ENCODE data around the gene MISFA.
"Not testable (repeated sequence)": the region's sequence is repeated elsewhere in the genome, so short reads cannot be mapped to it uniquely, and the experiment has no call there.

MISFA gene

GRCh38 chr11:18633256-18634139 is 33.9 kb downstream of the MISFA start:
- in situ Hi-C loops (cut with MboI; ENCODE audit: low pct_unique_long_range_greater_than_20kb, low sequenced_read_pairs, unreplicated experiment), result no loop called here

DNA sequence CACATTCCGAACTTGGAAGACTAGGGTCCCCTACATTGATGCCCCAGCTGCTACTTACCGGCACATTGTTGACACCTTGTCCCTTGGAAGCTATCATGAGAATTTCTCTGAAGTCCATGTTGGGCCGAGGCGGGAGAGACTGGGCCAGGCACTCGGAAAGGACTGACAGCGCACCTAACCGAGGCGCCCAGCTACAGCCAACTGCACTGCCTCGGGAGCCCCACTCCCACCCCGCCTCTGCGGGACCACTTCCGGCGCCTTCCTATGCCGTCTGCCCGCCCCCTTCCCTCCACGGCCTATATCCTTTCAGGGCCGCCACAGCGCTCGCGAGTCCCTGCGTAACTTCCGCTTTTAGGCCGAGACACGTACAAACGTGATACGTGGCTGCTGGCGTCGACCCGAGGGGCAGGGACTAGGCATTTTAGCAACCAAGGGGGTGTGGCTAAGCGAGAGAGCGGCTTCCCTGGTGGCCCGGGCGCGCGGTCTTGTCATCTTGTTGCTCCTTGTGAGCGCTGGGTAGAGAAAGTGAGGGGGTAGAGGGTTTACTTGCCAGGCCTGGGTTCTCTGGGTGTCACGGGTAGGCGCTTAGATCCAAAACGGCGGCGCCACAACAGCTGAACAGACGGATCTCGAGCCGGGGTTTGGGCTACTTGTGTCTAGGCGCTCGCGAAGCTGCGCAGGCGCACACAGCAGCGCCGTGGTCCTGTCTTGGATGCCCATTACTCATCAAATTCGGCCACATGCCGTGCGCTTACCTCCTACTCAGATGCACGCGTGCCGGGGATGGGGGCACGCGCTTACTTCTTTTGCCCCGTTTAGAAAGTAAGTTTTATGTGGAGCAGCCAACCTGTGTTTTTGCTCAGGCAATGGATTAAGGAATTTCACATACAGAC is 34.8 kb downstream of the MISFA start, which contains the start of gene SPTY2D1:
Gene SPTY2D1 (minus strand): TSS at position 203 of the 893 bp plus-strand sequence. CDS start 85 bp downstream, at position 118.
- DNase-seq (ENCODE audit: low spot score), result peak; percentile 92
- in situ Hi-C loops (cut with MboI; ENCODE audit: low pct_unique_long_range_greater_than_20kb, low sequenced_read_pairs, unreplicated experiment), result no loop called here
- TF ChIP-seq, protein P1, sequence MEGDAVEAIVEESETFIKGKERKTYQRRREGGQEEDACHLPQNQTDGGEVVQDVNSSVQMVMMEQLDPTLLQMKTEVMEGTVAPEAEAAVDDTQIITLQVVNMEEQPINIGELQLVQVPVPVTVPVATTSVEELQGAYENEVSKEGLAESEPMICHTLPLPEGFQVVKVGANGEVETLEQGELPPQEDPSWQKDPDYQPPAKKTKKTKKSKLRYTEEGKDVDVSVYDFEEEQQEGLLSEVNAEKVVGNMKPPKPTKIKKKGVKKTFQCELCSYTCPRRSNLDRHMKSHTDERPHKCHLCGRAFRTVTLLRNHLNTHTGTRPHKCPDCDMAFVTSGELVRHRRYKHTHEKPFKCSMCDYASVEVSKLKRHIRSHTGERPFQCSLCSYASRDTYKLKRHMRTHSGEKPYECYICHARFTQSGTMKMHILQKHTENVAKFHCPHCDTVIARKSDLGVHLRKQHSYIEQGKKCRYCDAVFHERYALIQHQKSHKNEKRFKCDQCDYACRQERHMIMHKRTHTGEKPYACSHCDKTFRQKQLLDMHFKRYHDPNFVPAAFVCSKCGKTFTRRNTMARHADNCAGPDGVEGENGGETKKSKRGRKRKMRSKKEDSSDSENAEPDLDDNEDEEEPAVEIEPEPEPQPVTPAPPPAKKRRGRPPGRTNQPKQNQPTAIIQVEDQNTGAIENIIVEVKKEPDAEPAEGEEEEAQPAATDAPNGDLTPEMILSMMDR (IDR thresholded peaks at IDR 0.05; ENCODE audit: extremely low read depth, insufficient read depth, missing control alignments), result no peak

More at GRCh38 chr11:18633256-18634139, 33.9 kb downstream of the MISFA start:
- TF ChIP-seq, protein P1 (IDR thresholded peaks at IDR 0.05; ENCODE audit: extremely low read depth, insufficient read depth, missing control alignments), result no peak
- DNase-seq (ENCODE audit: low spot score), result peak; percentile 50

- in situ Hi-C loops (cut with MboI; ENCODE audit: low pct_unique_long_range_greater_than_20kb, low sequenced_read_pairs, unreplicated experiment), result no loop called here
- TF ChIP-seq, protein P1 (IDR thresholded peaks at IDR 0.05; ENCODE audit: extremely low read depth, insufficient read depth, missing control alignments), result no peak
- DNase-seq (ENCODE audit: low spot score), result no peak
These were observed 42.1 kb downstream of the MISFA start for GRCh38 chr11:18641677-18642076.

DNA sequence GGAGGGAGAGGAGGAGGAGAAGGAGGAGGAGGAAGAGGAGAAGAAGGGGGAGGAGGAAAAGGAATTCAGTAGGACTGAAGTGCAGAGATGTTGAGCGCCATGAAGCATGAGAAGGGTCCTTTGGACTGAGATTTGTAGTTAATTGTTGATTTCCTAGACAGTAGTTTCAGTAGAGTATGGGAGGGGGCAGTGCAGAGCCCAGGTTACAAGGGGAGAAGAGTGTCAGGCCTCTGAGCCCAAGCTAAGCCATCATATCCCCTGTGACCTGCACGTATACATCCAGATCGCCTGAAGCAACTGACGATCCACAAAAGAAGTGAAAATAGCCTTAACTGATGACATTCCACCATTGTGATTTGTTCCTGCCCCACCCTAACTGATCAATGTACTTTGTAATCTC is 43.4 kb downstream of the MISFA start:
- in situ Hi-C loops (cut with MboI; ENCODE audit: low pct_unique_long_range_greater_than_20kb, low sequenced_read_pairs, unreplicated experiment); DNase-seq (ENCODE audit: low spot score): not testable (repeated sequence)

DNA sequence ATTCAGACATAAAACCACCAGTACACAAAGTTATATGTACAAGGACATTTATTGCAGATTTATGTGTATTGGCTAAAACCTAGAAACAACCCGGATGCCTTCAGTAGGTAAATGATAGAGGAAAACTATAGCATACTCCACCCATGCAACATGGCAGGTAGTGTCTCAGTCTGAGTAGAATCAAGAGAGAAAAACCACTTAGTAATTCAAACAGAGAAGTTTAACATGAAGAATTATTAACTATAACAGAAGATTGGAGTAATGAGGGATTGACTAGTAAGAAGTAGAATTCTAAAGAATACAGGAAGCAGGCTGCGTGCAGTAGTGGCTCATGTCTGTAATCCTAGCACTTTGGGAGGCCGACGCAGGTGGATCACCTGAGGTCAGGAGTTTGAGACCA is 50.8 kb downstream of the MISFA start:
- TF ChIP-seq, protein P1 (IDR thresholded peaks at IDR 0.05; ENCODE audit: extremely low read depth, insufficient read depth, missing control alignments), result no peak
- in situ Hi-C loops (cut with MboI; ENCODE audit: low pct_unique_long_range_greater_than_20kb, low sequenced_read_pairs, unreplicated experiment), result no loop called here

DNA sequence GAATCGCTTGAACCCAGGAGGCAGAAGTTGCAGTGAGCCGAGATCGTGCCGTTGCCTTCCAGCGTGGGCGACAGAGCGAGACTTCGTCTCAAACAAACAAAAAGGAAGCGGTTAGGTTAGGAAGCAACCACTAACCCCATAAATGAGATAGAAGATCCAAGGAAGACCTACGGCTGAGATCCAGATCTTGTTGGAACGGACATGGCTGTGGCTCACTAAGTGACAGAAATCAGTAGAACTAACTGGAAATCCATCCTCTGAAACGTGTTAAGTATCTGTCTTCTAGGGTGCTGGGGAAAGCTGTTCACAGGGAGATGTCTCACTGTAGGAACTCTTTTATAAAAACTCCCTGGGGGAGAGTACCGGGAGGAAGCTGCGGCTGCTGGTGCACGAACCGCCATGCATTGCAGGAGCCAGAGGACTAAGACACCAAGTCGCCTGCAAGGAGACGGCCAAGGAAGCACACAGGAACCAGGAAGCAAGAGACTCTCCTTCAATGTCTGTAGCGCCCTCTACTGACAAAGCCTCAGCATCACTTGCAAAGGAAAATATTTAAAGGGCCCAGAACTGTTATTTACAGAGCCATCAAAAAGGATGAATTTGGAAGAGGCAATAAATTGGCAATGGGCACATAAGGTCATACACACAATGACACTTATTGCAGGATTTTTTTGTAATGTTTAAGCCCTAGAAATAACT is 51.4 kb downstream of the MISFA start:
- in situ Hi-C loops (cut with MboI; ENCODE audit: low pct_unique_long_range_greater_than_20kb, low sequenced_read_pairs, unreplicated experiment), result no loop called here
- TF ChIP-seq, protein P1 (IDR thresholded peaks at IDR 0.05; ENCODE audit: extremely low read depth, insufficient read depth, missing control alignments), result peak; percentile 79
- peak; percentile 57 for DNase-seq (ENCODE audit: low spot score)

More for the DNA sequence above, 50.8 kb downstream of the MISFA start:
- DNase-seq (ENCODE audit: low spot score), result no peak
